Neural crest cell (in vitro differentiated cells): ENCODE results near the gene POTEC. TPM values are rescaled to one million over a fixed set of nuclear protein-coding genes. Genes with fewer than 3 reads are reported as not detected.
"Not testable (repeated sequence)": the region's sequence is repeated elsewhere in the genome, so short reads cannot be mapped to it uniquely, and the experiment has no call there.

Source experiments
- DNase-seq: peaks from one replicate; pipeline ENCODE4 v3.0.0; 2021; ENCODE audit warnings: low read depth, mixed read lengths, low spot score
- H3K27ac Mint-ChIP-seq: one replicate; pipeline ENCODE4 v1.8.0; 2021; ENCODE audit warnings: mild to moderate bottlenecking, mixed read lengths; ENCODE audit not compliant: unreplicated experiment
- H3K27me3 Mint-ChIP-seq: 2 replicates; pipeline ENCODE4 v1.8.0; 2021; ENCODE audit warnings: low read depth, mild to moderate bottlenecking, mixed read lengths
- H3K36me3 Mint-ChIP-seq: 2 replicates; pipeline ENCODE4 v1.8.0; 2021; ENCODE audit warnings: low read depth, mild to moderate bottlenecking, mixed read lengths
- H3K4me1 Mint-ChIP-seq: 2 replicates; pipeline ENCODE4 v1.8.0; 2021; ENCODE audit warnings: mixed read lengths
- H3K4me3 Mint-ChIP-seq: one replicate; pipeline ENCODE4 v1.8.0; 2021; ENCODE audit warnings: mild to moderate bottlenecking, mixed read lengths
- H3K9me3 Mint-ChIP-seq: 2 replicates; pipeline ENCODE4 v1.8.0; 2021; ENCODE audit warnings: mixed read lengths
- CTCF ChIP-seq: fragments of 200-600 bp; sonication (generic); conservative IDR thresholded peaks from 2 replicates; pipeline ENCODE4 v1.5.0; 2021; ENCODE audit warnings: antibody characterized with exemption, mild to moderate bottlenecking
- long read RNA-seq: library from polyadenylated mRNA; unstranded; transcript quantifications from one replicate; pipeline ENCODE4 v2.0.0, GENCODE V29; 2020
- total RNA-seq: library from RNA; stranded (reverse); gene quantifications from 2 replicates; pipeline ENCODE4 v1.2.1, GENCODE V29; 2021

Gene POTEC
- total RNA-seq, result not detected in 2 replicates
- long read RNA-seq, result 0 reads

- not testable (repeated sequence) for H3K9me3 Mint-ChIP-seq, H3K27me3 Mint-ChIP-seq, H3K36me3 Mint-ChIP-seq, H3K4me1 Mint-ChIP-seq, DNase-seq, H3K27ac Mint-ChIP-seq, H3K4me3 Mint-ChIP-seq
These were observed at the start of gene POTEC for GRCh38 chr18:14543446-14543964. Gene POTEC (minus strand): TSS chr18:14543600. CDS start chr18:14543146, 454 bp downstream.

GRCh38 chr18:14577971-14578370 is 34.6 kb upstream of the POTEC start:
- Mint-ChIP-seq H3K4me1 (no peaks in the 10 kb centered on the region), H3K9me3 (peaks cover 15% of the 10 kb centered on the region), H3K36me3 (no peaks in the 10 kb centered on the region), H3K27ac (no peak overlapping the region), H3K4me3 (no peak overlapping the region), H3K27me3 (no peaks in the 10 kb centered on the region)
- TF ChIP-seq CTCF, result no peak
- DNase-seq, result no peak

DNA sequence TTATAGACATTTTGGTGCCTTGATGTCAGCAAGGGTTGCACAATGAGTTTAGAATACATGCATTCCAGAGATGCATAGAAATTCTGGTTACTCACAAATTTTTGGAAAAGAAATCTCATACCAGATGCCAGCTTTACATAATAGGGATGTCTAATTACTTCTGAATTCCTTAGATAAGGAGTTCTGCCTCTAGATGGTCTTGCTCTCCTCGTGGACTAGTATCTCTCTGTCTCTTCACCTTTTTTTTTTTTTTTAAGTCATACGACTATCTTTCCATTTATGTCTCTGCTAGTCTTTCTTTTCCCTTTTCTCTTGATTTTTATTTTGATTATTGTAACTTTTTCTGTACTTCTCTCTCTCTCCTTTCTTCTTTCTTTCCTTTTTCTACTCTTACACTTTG is 16.1 kb upstream of the POTEC start:
- H3K9me3 Mint-ChIP-seq, H3K4me3 Mint-ChIP-seq, H3K4me1 Mint-ChIP-seq, DNase-seq, H3K27ac Mint-ChIP-seq, H3K27me3 Mint-ChIP-seq, H3K36me3 Mint-ChIP-seq: not testable (repeated sequence)

DNA sequence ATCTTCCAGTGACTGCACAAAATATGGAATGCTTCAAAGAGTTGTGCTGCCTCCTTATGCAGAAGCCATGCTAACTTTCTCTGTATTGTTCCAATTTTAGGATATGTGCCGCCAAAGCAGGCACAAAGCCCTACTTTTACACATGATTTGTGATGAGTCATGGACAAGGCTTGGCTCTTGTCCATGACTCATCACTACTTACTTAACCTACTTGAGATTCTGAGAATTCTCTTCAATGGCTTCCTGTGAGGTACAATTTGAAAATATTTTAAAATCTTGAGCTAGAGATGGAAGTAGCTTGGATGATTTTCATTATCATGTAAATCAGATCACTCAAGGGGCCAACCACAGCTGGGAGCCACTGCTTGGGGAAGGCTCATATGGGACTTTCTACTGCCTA is 11.7 kb downstream of the POTEC start:
- not testable (repeated sequence) for H3K27me3 Mint-ChIP-seq, H3K4me1 Mint-ChIP-seq, DNase-seq, H3K27ac Mint-ChIP-seq, H3K4me3 Mint-ChIP-seq, H3K36me3 Mint-ChIP-seq, H3K9me3 Mint-ChIP-seq

DNA sequence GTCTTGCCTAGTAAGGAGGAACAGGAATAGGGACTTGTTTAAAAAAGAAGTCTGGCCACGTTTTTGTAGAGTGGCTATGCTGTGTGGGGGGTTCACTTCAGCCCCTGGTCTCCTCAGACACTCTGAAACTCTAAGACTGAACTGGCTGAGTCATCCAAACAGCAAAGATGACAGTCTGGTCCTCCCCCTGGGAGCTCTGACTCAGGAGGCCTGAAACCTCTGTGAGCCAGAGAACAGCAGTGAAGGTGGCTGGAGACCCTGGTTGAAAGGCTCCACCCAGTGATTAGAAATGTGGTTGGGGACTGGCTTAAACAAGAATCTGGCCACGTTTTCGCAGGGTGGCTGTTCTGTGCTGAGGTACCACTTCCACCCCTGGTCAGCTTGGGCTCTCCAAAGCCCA is 32.7 kb downstream of the POTEC start:
- H3K4me1 Mint-ChIP-seq, result not testable (repeated sequence)

GRCh38 chr18:14503691-14504090 is 39.7 kb downstream of the POTEC start:
- not testable (repeated sequence) for H3K36me3 Mint-ChIP-seq, H3K9me3 Mint-ChIP-seq, H3K27ac Mint-ChIP-seq, DNase-seq, H3K4me3 Mint-ChIP-seq, H3K27me3 Mint-ChIP-seq, H3K4me1 Mint-ChIP-seq

More for the DNA sequence above, 32.7 kb downstream of the POTEC start:
- H3K9me3 Mint-ChIP-seq, H3K27ac Mint-ChIP-seq, H3K4me3 Mint-ChIP-seq, DNase-seq, H3K27me3 Mint-ChIP-seq, H3K36me3 Mint-ChIP-seq: not testable (repeated sequence)

GRCh38 chr18:14501894-14502293 is 41.5 kb downstream of the POTEC start:
- not testable (repeated sequence) for H3K27ac Mint-ChIP-seq, H3K9me3 Mint-ChIP-seq, DNase-seq, H3K36me3 Mint-ChIP-seq, H3K4me1 Mint-ChIP-seq, H3K4me3 Mint-ChIP-seq, H3K27me3 Mint-ChIP-seq

- H3K4me3 Mint-ChIP-seq, H3K27me3 Mint-ChIP-seq, H3K4me1 Mint-ChIP-seq, H3K9me3 Mint-ChIP-seq, H3K27ac Mint-ChIP-seq, DNase-seq, H3K36me3 Mint-ChIP-seq: not testable (repeated sequence)
These were observed 54.0 kb downstream of the POTEC start for GRCh38 chr18:14489256-14490014.

DNA sequence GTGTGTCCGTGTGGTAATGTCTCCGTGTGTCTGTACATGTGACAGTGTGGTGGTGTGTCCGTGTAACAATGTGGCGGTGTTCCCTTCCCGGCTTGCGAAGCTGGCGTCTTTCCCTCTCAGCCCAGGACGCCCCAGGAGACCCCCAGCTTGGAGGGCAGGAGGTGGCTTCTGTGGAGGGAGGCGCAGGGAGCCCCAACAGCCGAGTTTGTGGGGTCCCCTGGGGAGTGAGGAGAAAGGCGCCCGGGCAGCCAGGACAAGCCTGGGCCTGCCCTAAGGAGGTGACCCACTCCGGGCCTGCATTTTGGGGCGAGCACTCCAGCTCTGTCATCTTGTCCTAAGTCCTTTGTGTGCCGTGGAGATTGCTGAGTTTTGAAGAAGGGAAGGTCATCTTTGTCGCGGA is 54.6 kb downstream of the POTEC start:
- H3K4me3 Mint-ChIP-seq, H3K27me3 Mint-ChIP-seq, H3K36me3 Mint-ChIP-seq, H3K4me1 Mint-ChIP-seq, H3K27ac Mint-ChIP-seq, DNase-seq, H3K9me3 Mint-ChIP-seq: not testable (repeated sequence)

DNA sequence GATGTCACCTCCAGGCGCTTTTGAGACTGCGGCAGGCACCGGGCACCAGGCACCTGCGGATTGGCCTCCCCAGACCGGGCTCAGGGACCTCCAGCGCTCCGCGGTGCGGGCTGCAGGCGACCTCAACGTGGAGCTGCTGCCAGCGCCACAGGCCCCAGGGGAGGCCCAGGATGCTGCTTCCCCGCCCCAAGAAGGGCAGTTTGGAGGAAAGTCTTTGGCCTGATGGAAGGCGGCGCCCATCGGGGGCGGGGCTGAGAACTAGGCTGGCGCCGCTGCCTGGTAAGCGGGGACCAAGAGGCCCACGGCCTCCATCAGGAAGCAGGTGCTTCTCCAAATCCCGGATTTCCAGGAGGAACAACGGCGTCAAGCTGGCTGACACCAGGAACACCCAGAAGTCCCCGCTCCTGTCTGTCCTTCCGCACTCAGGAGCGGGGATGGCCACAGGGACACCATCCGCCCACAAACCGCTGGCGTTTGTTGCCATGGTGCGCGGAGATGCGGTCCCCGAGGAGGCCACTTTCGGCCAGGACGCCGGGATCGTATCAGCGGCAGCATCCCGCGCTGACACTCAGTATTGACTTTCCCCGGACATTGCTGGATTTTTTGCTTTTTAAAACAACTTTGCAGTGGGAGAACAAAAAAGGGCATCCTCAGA is 56.3 kb downstream of the POTEC start:
- not testable (repeated sequence) for H3K9me3 Mint-ChIP-seq, H3K36me3 Mint-ChIP-seq, H3K27ac Mint-ChIP-seq, H3K27me3 Mint-ChIP-seq, DNase-seq, H3K4me1 Mint-ChIP-seq, H3K4me3 Mint-ChIP-seq

GRCh38 chr18:14479076-14479475 is 64.3 kb downstream of the POTEC start:
- H3K27me3 Mint-ChIP-seq, result not testable (repeated sequence)

GRCh38 chr18:14475520-14475919 is 67.9 kb downstream of the POTEC start:
- H3K27ac Mint-ChIP-seq, result not testable (repeated sequence)

More at GRCh38 chr18:14479076-14479475, 64.3 kb downstream of the POTEC start:
- not testable (repeated sequence) for H3K4me1 Mint-ChIP-seq, H3K4me3 Mint-ChIP-seq, H3K27ac Mint-ChIP-seq, DNase-seq, H3K36me3 Mint-ChIP-seq, H3K9me3 Mint-ChIP-seq

DNA sequence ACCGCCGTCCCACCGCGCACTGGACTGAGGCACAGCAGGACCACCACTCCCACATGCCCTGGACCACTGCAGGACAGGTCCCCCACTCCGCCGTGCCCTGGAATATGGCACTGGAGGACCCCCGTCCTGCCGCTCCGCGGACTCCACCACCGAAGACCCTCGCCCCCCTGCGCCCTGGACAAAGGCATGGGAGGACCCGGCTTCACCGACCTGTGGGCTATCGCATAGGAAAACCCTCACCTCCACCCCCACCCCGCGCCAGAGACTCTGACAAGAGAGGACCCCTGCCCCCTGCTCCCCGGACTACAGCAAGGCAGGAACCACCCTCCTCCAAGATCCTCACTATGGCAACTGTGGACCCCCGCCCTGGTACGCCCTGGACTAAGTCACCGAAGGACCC is 68.6 kb downstream of the POTEC start:
- not testable (repeated sequence) for H3K36me3 Mint-ChIP-seq, H3K4me3 Mint-ChIP-seq, H3K27me3 Mint-ChIP-seq, H3K4me1 Mint-ChIP-seq, DNase-seq, H3K9me3 Mint-ChIP-seq, H3K27ac Mint-ChIP-seq

More at GRCh38 chr18:14475520-14475919, 67.9 kb downstream of the POTEC start:
- not testable (repeated sequence) for H3K9me3 Mint-ChIP-seq, H3K4me1 Mint-ChIP-seq, H3K36me3 Mint-ChIP-seq, DNase-seq, H3K27me3 Mint-ChIP-seq, H3K4me3 Mint-ChIP-seq
